K562 (cell line): ENCODE results near the gene MICU1. TPM values are rescaled to one million over a fixed set of nuclear protein-coding genes. Genes with fewer than 3 reads are reported as not detected.

Experiments used
- ATAC-seq: fragments of 200-7000 bp; cut with Tn5 transposase; 3 replicates; pipeline ENCODE4 v1.9.1; 2020; ENCODE audit warnings: moderate library complexity
- BruUV-seq: library from RNA; stranded (reverse); fragments of 400-500 nt; replicated peaks from 2 replicates; lab custom pipeline; 2021; lab: Mats Ljungman, UMichigan
- CTCF ChIA-PET: fragments of 300-600 bp; formaldehyde crosslinking; extraction: SDS; loops from one replicate; lab custom pipeline; 2021; ENCODE audit warnings: low intra/inter-chr PET ratio; lab: Yijun Ruan, JAX
- POLR2A ChIA-PET: fragments of 300-600, 350-650 bp; sonication (Branson Sonifier 250); formaldehyde crosslinking; extraction: SDS; loops from one replicate; lab custom pipeline; 2021; ENCODE audit warnings: antibody characterized with exemption, inconsistent platforms; lab: Yijun Ruan, JAX
- DNase-seq, 4 experiments: peaks; one replicate each; pipeline versions ENCODE4 v3.0.0 to v3.0.0-alpha.2; 2011 to 2018; ENCODE audit warnings: low spot score in 3 of 4, mixed read lengths in 3 of 4; ENCODE audit errors: extremely low read depth in 1 of 4
- FAIRE-seq: peaks from 2 replicates; lab custom pipeline; 2011; peaks lifted over from hg19 to GRCh38; lab: Jason Lieb, UNC
- H2AFZ ChIP-seq: 2 replicates; pipeline ENCODE4 v1.6.0; 2011; ENCODE audit warnings: low read depth, low read length, control low read depth, inconsistent platforms
- H3K27ac ChIP-seq: fragments of 200-600 bp; 3 replicates; pipeline ENCODE4 v1.8.0; 2011; ENCODE audit warnings: low read depth, mild to moderate bottlenecking, control low read depth, inconsistent platforms, low read length, moderate library complexity, mixed read lengths; ENCODE audit errors: extremely low read depth
- H3K27me3 ChIP-seq, 2 experiments: fragments of 300-600 bp in 1 of 2; 2 replicates in 1 of 2; 3 replicates in 1 of 2; pipeline versions ENCODE4 v1.6.0 to v1.8.0; 2011; ENCODE audit warnings: inconsistent platforms in 2 of 2, low read length in 2 of 2, mild to moderate bottlenecking in 1 of 2, mixed read lengths in 1 of 2, moderate library complexity in 1 of 2; ENCODE audit not compliant: control insufficient read depth in 2 of 2, insufficient read depth in 2 of 2
- H3K36me3 ChIP-seq: fragments of 300-600 bp; 3 replicates; pipeline ENCODE4 v1.8.0; 2011; ENCODE audit warnings: mild to moderate bottlenecking, low read length, inconsistent platforms; ENCODE audit not compliant: control insufficient read depth, insufficient read depth
- H3K4me1 ChIP-seq, 2 experiments: fragments of 200-600 bp in 1 of 2; replicated peaks in 1 of 2; 2 replicates in 1 of 2; 3 replicates in 1 of 2; pipeline versions ENCODE4 v1.5.1 to v1.8.0; 2011; ENCODE audit warnings: inconsistent platforms in 2 of 2, low read length in 2 of 2, mild to moderate bottlenecking in 1 of 2, mixed read lengths in 1 of 2, moderate library complexity in 1 of 2; ENCODE audit not compliant: control insufficient read depth in 2 of 2, insufficient read depth in 2 of 2
- H3K4me2 ChIP-seq: 2 replicates; pipeline ENCODE4 v1.6.1; 2011; ENCODE audit warnings: low read length, control low read depth, inconsistent platforms, mixed read lengths; ENCODE audit not compliant: insufficient read depth
- H3K4me3 ChIP-seq: fragments of 200-600 bp; sonication (generic), shearing (Covaris generic); 2 replicates; pipeline ENCODE4 v1.5.1; 2016; ENCODE audit warnings: control low read depth, inconsistent platforms
- H3K79me2 ChIP-seq: fragments of 200-600 bp; 3 replicates; pipeline ENCODE4 v1.8.0; 2011; ENCODE audit warnings: low read length, inconsistent platforms; ENCODE audit not compliant: control insufficient read depth, insufficient read depth
- H3K9ac ChIP-seq, 2 experiments: 2 replicates each; pipeline versions ENCODE4 v1.6.0 to v1.6.1; 2011; ENCODE audit warnings: low read depth in 2 of 2, low read length in 2 of 2, control low read depth in 1 of 2, inconsistent platforms in 1 of 2, mild to moderate bottlenecking in 1 of 2, mixed read lengths in 1 of 2; ENCODE audit not compliant: insufficient read depth in 1 of 2
- H3K9me1 ChIP-seq: one replicate; pipeline ENCODE4 v1.6.0; 2011; ENCODE audit warnings: inconsistent platforms, mild to moderate bottlenecking, low read length, moderate library complexity; ENCODE audit not compliant: control insufficient read depth, insufficient read depth
- H3K9me3 ChIP-seq: replicated peaks from 2 replicates; pipeline ENCODE4 v1.5.1; 2011; ENCODE audit warnings: low read depth, low read length, inconsistent platforms; ENCODE audit not compliant: control insufficient read depth, insufficient read depth
- H4K20me1 ChIP-seq: replicated peaks from 2 replicates; pipeline ENCODE4 v1.6.1; 2011; ENCODE audit warnings: low read length, inconsistent platforms, mixed read lengths; ENCODE audit not compliant: control insufficient read depth, insufficient read depth
- IRF1 ChIP-seq: sonication (generic); formaldehyde crosslinking; IDR thresholded peaks from 2 replicates; pipeline ENCODE4 v1.8.0; 2022; ENCODE audit warnings: missing genetic modification reagents, mild to moderate bottlenecking, borderline replicate concordance
- MYC ChIP-seq, 2 experiments: fragments of 250-450 bp in 1 of 2; sonication (Bioruptor Pico) in 1 of 2; IDR thresholded peaks; 2 replicates each; pipeline versions ENCODE4 v1.5.1 to v1.6.1; 2012 to 2021; ENCODE audit warnings: low read depth in 2 of 2, borderline replicate concordance in 1 of 2, improper control_type of control experiment in 1 of 2, low read length in 1 of 2, mild to moderate bottlenecking in 1 of 2, moderate library complexity in 1 of 2
- REST ChIP-seq, 2 experiments: fragments of 450-650 bp; formaldehyde crosslinking in 1 of 2; IDR thresholded peaks; 2 replicates each; pipeline versions ENCODE4 v1.4.0 to v1.6.1; 2014 to 2020; ENCODE audit warnings: mild to moderate bottlenecking in 2 of 2, borderline replicate concordance in 1 of 2, low read depth in 1 of 2
- ZC3H4 ChIP-seq: sonication (generic); formaldehyde crosslinking; IDR thresholded peaks from 2 replicates; pipeline ENCODE4 v1.9.0; 2021; ENCODE audit warnings: missing genetic modification reagents, borderline replicate concordance
- ZNF41 ChIP-seq: fragments of 250-450 bp; sonication (Bioruptor Pico); conservative IDR thresholded peaks from 2 replicates; pipeline ENCODE4 v1.4.0; 2020; ENCODE audit warnings: mild to moderate bottlenecking
- WGBS: fragments of 100-300 bp; shearing (Covaris generic); methylation state at CpG from one replicate; pipeline ENCODE4 v1.1.6; 2016; ENCODE audit warnings: low coverage, mixed read lengths; ENCODE audit not compliant: insufficient coverage; ENCODE audit errors: missing lambda C conversion rate; 5-methylcytosine and 5-hydroxymethylcytosine counted together
- in situ Hi-C: fragments of 300-500 bp; cut with MboI; formaldehyde crosslinking; loops from 4 replicates; pipeline ENCODE4 v1.15.0; 2018; ENCODE audit warnings: inconsistent platforms, mixed read lengths
- intact Hi-C: fragments of 100-400 bp; cut with micrococcal nuclease; formaldehyde crosslinking; loops from 2 replicates; pipeline ENCODE4 v1.14.2; 2022
- polyA plus RNA-seq, 8 experiments: library from polyadenylated mRNA; depleted of rRNA in 4 of 8; stranded (reverse) in 5 of 8; unstranded in 3 of 8; fragments of >200 nt; fragmentation: Nextera tagmentation in 2 of 8; fragmentation: Illumina TruSeq in 1 of 8; extraction: Ambion mirVana in 2 of 8; extraction: Trizol in 1 of 8; gene quantifications; 2 replicates each; pipeline versions ENCODE4 v1.2.1 to v1.2.3, GENCODE V29; 2011 to 2014; ENCODE audit warnings: inconsistent platforms in 1 of 8, missing spikeins in 1 of 8
- total RNA-seq, 7 experiments: library from RNA; depleted of rRNA in 6 of 7; stranded (reverse); fragments of >200 nt in 6 of 7; fragmentation: Illumina TruSeq in 2 of 7; extraction: Trizol in 2 of 7; gene quantifications; 2 replicates each; pipeline versions ENCODE4 v1.2.1 to v1.2.3, GENCODE V29; 2011 to 2021; ENCODE audit warnings: low replicate concordance in 1 of 7
- TF ChIP-seq, protein P1 (sequence below): sonication (generic); formaldehyde crosslinking; IDR thresholded peaks from 2 replicates; pipeline ENCODE4 v1.4.0; 2020; ENCODE audit warnings: mild to moderate bottlenecking, missing genetic modification reagents

Gene MICU1
- total and polyA plus RNA-seq, 9 of the 15 experiments (the other 6 are each of a cell fraction or from before 2014, with no cell fraction given): 29.3 to 76.8 (median 48.4) TPM

DNA sequence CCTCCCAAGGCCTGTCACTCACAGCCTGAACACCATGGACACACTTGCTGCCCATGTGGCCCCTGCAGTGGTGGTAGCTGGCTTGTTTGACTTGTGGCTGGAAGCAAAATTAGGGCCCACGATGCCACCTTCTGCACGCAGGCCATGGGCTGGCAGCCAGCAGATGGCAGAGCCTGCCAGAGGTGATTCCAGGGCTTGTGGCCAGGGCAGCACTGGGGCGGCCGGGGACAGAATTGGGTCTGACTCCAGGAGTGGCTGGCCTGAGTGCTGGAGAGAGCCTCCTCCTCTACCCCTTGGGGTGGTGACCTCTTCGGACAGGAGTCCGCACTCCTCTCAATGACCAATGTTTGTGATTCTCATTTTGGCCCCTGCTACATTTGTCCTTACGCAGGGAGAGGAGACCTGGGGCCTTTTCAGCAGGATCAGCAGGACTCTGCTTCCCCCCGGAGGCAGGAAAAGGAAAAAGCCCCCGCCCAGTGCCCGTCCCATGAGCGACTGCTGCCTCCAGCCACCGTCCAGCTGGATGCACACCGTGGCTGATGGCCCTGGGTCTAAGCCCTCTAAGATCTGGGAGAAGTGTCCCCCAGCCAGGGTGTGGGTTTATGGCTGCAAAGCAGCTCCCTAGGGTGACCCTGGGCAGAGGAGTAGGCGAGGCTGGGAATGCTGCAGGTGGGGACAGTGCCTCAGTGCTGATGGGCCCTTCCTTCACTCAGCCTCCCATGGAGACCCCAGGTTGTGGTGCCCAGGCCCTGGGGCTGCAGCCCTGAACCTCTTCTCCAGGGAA is 297.6 kb downstream of the MICU1 start:
- ChIA-PET POLR2A (interaction anchor here (0.5 to 13.1 kb wide), 14 partner anchors 7 to 1088 kb away, joined by 3 to 197 read pairs (median 3); partner anchors contain the start of genes ASCC1 and DDIT4), CTCF (interaction anchor here (0.9 to 3.1 kb wide), 6 partner anchors 84 to 429 kb away, joined by 3 to 16 read pairs (median 6); no protein-coding TSS in a partner anchor)
- no peaks in the 10 kb centered on the region for H3K9me1 ChIP-seq
- H3K27ac ChIP-seq: peak overlapping the region; percentile 36; the same call in 1 of the 3 replicates
- peaks cover 27 to 49% of the 10 kb centered on the region in 2 experiments for H3K4me1 ChIP-seq
- ATAC-seq (peak; percentile 89), FAIRE-seq (peak; percentile 91), DNase-seq (peak; percentile 74 to 87 (median 80))
- in situ Hi-C loops (loop anchor here (5.0 to 25.0 kb wide), 2 partner anchors 106 to 1016 kb away; partner anchors contain the start of gene SLC29A3), intact Hi-C loops (loop anchor here (1.0 to 5.0 kb wide), 6 partner anchors 51 to 432 kb away; no protein-coding TSS in a partner anchor)
- no peaks in the 10 kb centered on the region for H4K20me1 ChIP-seq
- WGBS: 37% methylated on average over 14 of the region's 14 CpGs
- H2AFZ ChIP-seq: peak overlapping the region; percentile 78
- H3K79me2 ChIP-seq: no peaks in the 10 kb centered on the region
- no peaks in the 10 kb centered on the region for H3K27me3 ChIP-seq
- BruUV-seq: no TSS peak
- no peak overlapping the region for H3K4me3 ChIP-seq
- H3K9me3 ChIP-seq: no peaks in the 10 kb centered on the region
- H3K4me2 ChIP-seq: peak overlapping the region; percentile 32
- H3K36me3 ChIP-seq: no peaks in the 10 kb centered on the region; the same call in 2 of the 3 replicates
- H3K9ac ChIP-seq: peak overlapping the region; percentile 28 to 88
- TF ChIP-seq ZNF41 (CRISPR knock-in tag) (0 out of 2 replicates have a peak, but pooled peaks have one; percentile 28), MYC (IDR thresholded peaks at IDR 0.05; ENCODE audit: low read depth, low read length) (peak; percentile 52), MYC (CRISPR knock-in tag; IDR thresholded peaks at IDR 0.05; ENCODE audit: borderline replicate concordance, low read depth) (0 out of 2 replicates have a peak, but pooled peaks have one; percentile 54), REST (IDR thresholded peaks at IDR 0.05; ENCODE audit: borderline replicate concordance) (peak; percentile 95), REST (CRISPR knock-in tag; IDR thresholded peaks at IDR 0.05; ENCODE audit: low read depth) (0 out of 2 replicates have a peak, but pooled peaks have one; percentile 53), IRF1 (CRISPR knock-in tag) (no peak), ZC3H4 (CRISPR knock-in tag) (no peak)
- TF ChIP-seq, protein P1, sequence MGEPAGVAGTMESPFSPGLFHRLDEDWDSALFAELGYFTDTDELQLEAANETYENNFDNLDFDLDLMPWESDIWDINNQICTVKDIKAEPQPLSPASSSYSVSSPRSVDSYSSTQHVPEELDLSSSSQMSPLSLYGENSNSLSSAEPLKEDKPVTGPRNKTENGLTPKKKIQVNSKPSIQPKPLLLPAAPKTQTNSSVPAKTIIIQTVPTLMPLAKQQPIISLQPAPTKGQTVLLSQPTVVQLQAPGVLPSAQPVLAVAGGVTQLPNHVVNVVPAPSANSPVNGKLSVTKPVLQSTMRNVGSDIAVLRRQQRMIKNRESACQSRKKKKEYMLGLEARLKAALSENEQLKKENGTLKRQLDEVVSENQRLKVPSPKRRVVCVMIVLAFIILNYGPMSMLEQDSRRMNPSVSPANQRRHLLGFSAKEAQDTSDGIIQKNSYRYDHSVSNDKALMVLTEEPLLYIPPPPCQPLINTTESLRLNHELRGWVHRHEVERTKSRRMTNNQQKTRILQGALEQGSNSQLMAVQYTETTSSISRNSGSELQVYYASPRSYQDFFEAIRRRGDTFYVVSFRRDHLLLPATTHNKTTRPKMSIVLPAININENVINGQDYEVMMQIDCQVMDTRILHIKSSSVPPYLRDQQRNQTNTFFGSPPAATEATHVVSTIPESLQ (CRISPR knock-in tag): peak; percentile 23; the same call in 1 of the 2 replicates
